HEK293 (cell line): ENCODE data around the gene LTV1.

Experiments used
- CTCF ChIA-PET: fragments of 350-600 bp; formaldehyde crosslinking; extraction: SDS; loops from one replicate; lab custom pipeline; 2021; ENCODE audit warnings: antibody characterized with exemption; lab: Yijun Ruan, JAX
- POLR2A ChIA-PET: fragments of 300-600 bp; formaldehyde crosslinking; extraction: SDS; loops from one replicate; lab custom pipeline; 2020; ENCODE audit warnings: antibody characterized with exemption, inconsistent platforms; lab: Yijun Ruan, JAX
- H3K27ac ChIP-seq: fragments of 200-500 bp; sonication (Bioruptor generic); 2 replicates; pipeline ENCODE4 v1.5.1; 2014; ENCODE audit warnings: low read depth, low read length, control low read depth, inconsistent platforms; ENCODE audit errors: extremely low read depth
- H3K36me3 ChIP-seq, 2 experiments: fragments of 200-500 bp in 1 of 2; sonication (Bioruptor generic) in 1 of 2; 1 replicate in 1 of 2; 2 replicates in 1 of 2; pipeline ENCODE4 v1.5.1; 2014 to 2017; ENCODE audit warnings: inconsistent platforms in 2 of 2, low read length in 2 of 2; ENCODE audit not compliant: control insufficient read depth in 2 of 2, insufficient read depth in 1 of 2
- H3K4me1 ChIP-seq: fragments of 200-500 bp; sonication (Bioruptor generic); 2 replicates; pipeline ENCODE4 v1.5.1; 2014; ENCODE audit warnings: mild to moderate bottlenecking, low read length, inconsistent platforms; ENCODE audit not compliant: control insufficient read depth, insufficient read depth
- H3K4me3 ChIP-seq: 2 replicates; pipeline ENCODE4 v1.5.1; 2011; ENCODE audit warnings: low read depth, mild to moderate bottlenecking, control low read depth, low read length, moderate library complexity
- H3K9me3 ChIP-seq: fragments of 200-500 bp; sonication (Bioruptor generic); 2 replicates; pipeline ENCODE4 v1.5.1; 2014; ENCODE audit warnings: low read depth, low read length, inconsistent platforms; ENCODE audit not compliant: control insufficient read depth, insufficient read depth
- EGR2 ChIP-seq: fragments of 450-650 bp; formaldehyde crosslinking; IDR thresholded peaks from 2 replicates; pipeline ENCODE4 v1.5.1; 2016; ENCODE audit warnings: low read depth, missing biosample characterization, missing genetic modification characterization
- HOXD13 ChIP-seq: sonication (generic); formaldehyde crosslinking; IDR thresholded peaks from 2 replicates; pipeline ENCODE4 v1.8.0; 2022; ENCODE audit warnings: missing genetic modification reagents, borderline replicate concordance
- ZBTB1 ChIP-seq: fragments of 450-650 bp; formaldehyde crosslinking; IDR thresholded peaks from 2 replicates; pipeline ENCODE4 v1.5.1; 2016; ENCODE audit warnings: missing biosample characterization, missing genetic modification characterization
- ZNF2 ChIP-seq: fragments of 450-650 bp; formaldehyde crosslinking; IDR thresholded peaks from 2 replicates; pipeline ENCODE4 v1.5.1; 2016; ENCODE audit warnings: missing biosample characterization, missing genetic modification characterization
- ZNF629 ChIP-seq: fragments of 450-650 bp; formaldehyde crosslinking; IDR thresholded peaks from 2 replicates; pipeline ENCODE4 v1.5.1; 2017; ENCODE audit warnings: missing biosample characterization, missing genetic modification characterization
- TF ChIP-seq, protein P1 (sequence below): fragments of 450-650 bp; formaldehyde crosslinking; IDR thresholded peaks from 2 replicates; pipeline ENCODE4 v1.5.1; 2016; ENCODE audit warnings: missing biosample characterization, missing genetic modification characterization
- TF ChIP-seq, protein P2 (sequence below): fragments of 450-650 bp; formaldehyde crosslinking; IDR thresholded peaks from 2 replicates; pipeline ENCODE4 v1.5.1; 2017; ENCODE audit warnings: missing biosample characterization, missing genetic modification characterization
- TF ChIP-seq, protein P3 (sequence below): fragments of 450-650 bp; formaldehyde crosslinking; IDR thresholded peaks from 2 replicates; pipeline ENCODE4 v1.5.1; 2016; ENCODE audit warnings: missing biosample characterization, missing genetic modification characterization
- TF ChIP-seq, protein P4 (sequence below): fragments of 450-650 bp; formaldehyde crosslinking; IDR thresholded peaks from 2 replicates; pipeline ENCODE4 v1.5.1; 2016; ENCODE audit warnings: missing biosample characterization, missing genetic modification characterization, borderline replicate concordance
- TF ChIP-seq, protein P5 (sequence below): fragments of 450-650 bp; formaldehyde crosslinking; IDR thresholded peaks from 2 replicates; pipeline ENCODE4 v1.5.1; 2016; ENCODE audit warnings: missing biosample characterization, missing genetic modification characterization

LTV1 gene

DNA sequence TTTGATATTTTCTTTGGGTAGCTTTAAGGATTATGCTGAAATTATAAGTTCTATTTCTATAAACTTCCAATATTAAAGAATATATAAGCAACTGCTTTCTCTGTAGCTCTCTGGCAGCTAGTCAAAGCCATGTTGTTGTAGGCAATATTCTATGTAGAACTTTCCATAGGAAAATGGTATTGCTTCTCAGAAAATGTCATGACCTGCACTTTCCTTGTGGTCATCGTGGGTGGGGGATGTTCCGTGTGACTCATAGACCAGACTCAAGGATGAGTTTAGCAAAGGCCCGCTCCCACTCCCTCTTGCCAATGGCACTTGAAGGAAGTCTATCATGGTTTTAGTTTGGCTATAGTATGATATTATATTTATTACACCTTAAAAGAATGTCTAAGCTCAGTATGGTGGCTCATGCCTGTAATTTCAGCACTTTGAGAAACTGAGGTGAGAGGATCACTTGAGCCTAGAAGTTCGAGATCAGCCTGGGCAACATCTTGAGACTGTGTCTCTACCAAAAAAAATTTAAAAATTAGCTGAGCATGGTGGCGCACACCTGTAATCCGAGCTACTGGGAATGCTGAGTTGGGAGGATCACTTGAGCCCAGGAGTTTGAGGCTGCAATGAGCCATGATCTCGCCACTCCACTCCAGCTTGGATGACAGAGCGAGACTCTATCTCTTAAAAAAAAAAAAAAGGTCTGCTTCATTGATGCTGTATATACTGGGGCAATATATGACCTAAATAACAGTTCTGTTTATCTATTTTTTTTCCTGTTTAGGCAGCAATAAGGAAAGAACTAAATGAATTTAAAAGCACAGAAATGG is 36.6 kb upstream of the LTV1 start:
- Histone ChIP-seq H3K4me3 (no peak overlapping the region), H3K4me1 (no peaks in the 10 kb centered on the region)

DNA sequence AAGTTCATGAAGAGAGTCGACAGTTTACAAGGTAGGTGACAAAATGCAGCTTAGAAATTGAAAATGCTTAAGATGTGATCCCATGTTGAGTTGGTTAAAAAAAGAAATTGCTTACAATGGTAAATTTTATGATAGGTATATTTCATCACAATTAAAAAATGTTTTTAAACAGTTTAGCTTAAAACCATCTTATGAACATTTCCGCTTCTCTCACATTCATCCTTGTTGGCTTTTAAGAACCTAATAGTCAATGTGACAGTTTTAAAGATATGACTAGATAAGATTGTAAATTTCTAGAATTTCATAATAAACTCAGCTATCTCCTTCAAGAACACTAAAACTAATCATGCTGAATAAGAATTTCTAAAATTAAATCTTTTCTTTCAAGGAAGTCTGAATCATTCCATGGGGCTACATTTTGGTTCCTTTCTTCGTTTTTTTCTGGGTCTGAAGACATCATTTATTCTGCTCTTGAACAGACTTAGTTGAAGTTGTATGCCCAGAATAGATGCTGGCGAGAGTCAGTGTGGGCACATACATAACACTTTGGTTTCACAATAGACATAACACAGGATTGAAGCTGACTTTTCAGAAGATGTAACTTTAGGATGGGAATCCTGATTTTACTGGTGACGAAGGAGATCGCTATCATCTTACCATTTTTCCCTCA is 35.9 kb upstream of the LTV1 start:
- H3K9me3 ChIP-seq, result no peaks in the 10 kb centered on the region
- H3K36me3 ChIP-seq, result peaks cover 5% of the 10 kb centered on the region in 2 experiments; a peak in 2 of 3 replicates
- ChIA-PET POLR2A (interaction anchor here (1.4 kb wide), 1 partner anchor 36 kb away, joined by 4 read pairs; the partner anchor contains the start of gene LTV1), CTCF (interaction anchor here (1.1 kb wide), 1 partner anchor 43 kb away, joined by 5 read pairs; no protein-coding TSS in a partner anchor)
- no peaks in the 10 kb centered on the region for H3K4me1 ChIP-seq
- H3K27ac ChIP-seq, result no peak overlapping the region
- TF ChIP-seq, protein P1, sequence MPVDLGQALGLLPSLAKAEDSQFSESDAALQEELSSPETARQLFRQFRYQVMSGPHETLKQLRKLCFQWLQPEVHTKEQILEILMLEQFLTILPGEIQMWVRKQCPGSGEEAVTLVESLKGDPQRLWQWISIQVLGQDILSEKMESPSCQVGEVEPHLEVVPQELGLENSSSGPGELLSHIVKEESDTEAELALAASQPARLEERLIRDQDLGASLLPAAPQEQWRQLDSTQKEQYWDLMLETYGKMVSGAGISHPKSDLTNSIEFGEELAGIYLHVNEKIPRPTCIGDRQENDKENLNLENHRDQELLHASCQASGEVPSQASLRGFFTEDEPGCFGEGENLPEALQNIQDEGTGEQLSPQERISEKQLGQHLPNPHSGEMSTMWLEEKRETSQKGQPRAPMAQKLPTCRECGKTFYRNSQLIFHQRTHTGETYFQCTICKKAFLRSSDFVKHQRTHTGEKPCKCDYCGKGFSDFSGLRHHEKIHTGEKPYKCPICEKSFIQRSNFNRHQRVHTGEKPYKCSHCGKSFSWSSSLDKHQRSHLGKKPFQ, result no peak
- TF ChIP-seq, protein P2, sequence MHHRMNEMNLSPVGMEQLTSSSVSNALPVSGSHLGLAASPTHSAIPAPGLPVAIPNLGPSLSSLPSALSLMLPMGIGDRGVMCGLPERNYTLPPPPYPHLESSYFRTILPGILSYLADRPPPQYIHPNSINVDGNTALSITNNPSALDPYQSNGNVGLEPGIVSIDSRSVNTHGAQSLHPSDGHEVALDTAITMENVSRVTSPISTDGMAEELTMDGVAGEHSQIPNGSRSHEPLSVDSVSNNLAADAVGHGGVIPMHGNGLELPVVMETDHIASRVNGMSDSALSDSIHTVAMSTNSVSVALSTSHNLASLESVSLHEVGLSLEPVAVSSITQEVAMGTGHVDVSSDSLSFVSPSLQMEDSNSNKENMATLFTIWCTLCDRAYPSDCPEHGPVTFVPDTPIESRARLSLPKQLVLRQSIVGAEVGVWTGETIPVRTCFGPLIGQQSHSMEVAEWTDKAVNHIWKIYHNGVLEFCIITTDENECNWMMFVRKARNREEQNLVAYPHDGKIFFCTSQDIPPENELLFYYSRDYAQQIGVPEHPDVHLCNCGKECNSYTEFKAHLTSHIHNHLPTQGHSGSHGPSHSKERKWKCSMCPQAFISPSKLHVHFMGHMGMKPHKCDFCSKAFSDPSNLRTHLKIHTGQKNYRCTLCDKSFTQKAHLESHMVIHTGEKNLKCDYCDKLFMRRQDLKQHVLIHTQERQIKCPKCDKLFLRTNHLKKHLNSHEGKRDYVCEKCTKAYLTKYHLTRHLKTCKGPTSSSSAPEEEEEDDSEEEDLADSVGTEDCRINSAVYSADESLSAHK, result no peak
- TF ChIP-seq ZNF2 (no peak), HOXD13 (CRISPR knock-in tag) (no peak), ZNF629 (tag by site-specific recombination) (no peak), ZBTB1 (tag by site-specific recombination) (no peak)
- TF ChIP-seq, protein P3, sequence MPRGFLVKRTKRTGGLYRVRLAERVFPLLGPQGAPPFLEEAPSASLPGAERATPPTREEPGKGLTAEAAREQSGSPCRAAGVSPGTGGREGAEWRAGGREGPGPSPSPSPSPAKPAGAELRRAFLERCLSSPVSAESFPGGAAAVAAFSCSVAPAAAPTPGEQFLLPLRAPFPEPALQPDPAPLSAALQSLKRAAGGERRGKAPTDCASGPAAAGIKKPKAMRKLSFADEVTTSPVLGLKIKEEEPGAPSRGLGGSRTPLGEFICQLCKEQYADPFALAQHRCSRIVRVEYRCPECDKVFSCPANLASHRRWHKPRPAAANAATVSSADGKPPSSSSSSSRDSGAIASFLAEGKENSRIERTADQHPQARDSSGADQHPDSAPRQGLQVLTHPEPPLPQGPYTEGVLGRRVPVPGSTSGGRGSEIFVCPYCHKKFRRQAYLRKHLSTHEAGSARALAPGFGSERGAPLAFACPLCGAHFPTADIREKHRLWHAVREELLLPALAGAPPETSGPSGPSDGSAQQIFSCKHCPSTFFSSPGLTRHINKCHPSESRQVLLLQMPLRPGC (tag by site-specific recombination), result no peak
- TF ChIP-seq, protein P4, sequence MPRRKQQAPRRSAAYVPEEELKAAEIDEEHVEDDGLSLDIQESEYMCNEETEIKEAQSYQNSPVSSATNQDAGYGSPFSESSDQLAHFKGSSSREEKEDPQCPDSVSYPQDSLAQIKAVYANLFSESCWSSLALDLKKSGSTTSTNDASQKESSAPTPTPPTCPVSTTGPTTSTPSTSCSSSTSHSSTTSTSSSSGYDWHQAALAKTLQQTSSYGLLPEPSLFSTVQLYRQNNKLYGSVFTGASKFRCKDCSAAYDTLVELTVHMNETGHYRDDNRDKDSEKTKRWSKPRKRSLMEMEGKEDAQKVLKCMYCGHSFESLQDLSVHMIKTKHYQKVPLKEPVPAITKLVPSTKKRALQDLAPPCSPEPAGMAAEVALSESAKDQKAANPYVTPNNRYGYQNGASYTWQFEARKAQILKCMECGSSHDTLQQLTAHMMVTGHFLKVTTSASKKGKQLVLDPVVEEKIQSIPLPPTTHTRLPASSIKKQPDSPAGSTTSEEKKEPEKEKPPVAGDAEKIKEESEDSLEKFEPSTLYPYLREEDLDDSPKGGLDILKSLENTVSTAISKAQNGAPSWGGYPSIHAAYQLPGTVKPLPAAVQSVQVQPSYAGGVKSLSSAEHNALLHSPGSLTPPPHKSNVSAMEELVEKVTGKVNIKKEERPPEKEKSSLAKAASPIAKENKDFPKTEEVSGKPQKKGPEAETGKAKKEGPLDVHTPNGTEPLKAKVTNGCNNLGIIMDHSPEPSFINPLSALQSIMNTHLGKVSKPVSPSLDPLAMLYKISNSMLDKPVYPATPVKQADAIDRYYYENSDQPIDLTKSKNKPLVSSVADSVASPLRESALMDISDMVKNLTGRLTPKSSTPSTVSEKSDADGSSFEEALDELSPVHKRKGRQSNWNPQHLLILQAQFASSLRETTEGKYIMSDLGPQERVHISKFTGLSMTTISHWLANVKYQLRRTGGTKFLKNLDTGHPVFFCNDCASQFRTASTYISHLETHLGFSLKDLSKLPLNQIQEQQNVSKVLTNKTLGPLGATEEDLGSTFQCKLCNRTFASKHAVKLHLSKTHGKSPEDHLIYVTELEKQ, result no peak
- TF ChIP-seq, all 188 proteins: peak for 0
- no peak overlapping the region for H3K4me3 ChIP-seq

More for the DNA sequence above, 36.6 kb upstream of the LTV1 start:
- ChIA-PET CTCF (interaction anchor here (1.1 kb wide), 1 partner anchor 42 kb away, joined by 5 read pairs; no protein-coding TSS in a partner anchor), POLR2A (interaction anchor here (1.4 kb wide), 1 partner anchor 37 kb away, joined by 4 read pairs; the partner anchor contains the start of gene LTV1)
- Histone ChIP-seq H3K27ac (no peak overlapping the region), H3K36me3 (peaks cover 7 to 11% of the 10 kb centered on the region in 2 experiments; a peak in 2 of 3 replicates)
- 0 out of 2 replicates have a peak, but pooled peaks have one; percentile 20 for TF ChIP-seq EGR2 (tag by site-specific recombination)
- TF ChIP-seq, protein P5, sequence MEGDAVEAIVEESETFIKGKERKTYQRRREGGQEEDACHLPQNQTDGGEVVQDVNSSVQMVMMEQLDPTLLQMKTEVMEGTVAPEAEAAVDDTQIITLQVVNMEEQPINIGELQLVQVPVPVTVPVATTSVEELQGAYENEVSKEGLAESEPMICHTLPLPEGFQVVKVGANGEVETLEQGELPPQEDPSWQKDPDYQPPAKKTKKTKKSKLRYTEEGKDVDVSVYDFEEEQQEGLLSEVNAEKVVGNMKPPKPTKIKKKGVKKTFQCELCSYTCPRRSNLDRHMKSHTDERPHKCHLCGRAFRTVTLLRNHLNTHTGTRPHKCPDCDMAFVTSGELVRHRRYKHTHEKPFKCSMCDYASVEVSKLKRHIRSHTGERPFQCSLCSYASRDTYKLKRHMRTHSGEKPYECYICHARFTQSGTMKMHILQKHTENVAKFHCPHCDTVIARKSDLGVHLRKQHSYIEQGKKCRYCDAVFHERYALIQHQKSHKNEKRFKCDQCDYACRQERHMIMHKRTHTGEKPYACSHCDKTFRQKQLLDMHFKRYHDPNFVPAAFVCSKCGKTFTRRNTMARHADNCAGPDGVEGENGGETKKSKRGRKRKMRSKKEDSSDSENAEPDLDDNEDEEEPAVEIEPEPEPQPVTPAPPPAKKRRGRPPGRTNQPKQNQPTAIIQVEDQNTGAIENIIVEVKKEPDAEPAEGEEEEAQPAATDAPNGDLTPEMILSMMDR, result no peak
- TF ChIP-seq, all 188 proteins: peak for 1
- H3K9me3 ChIP-seq, result no peaks in the 10 kb centered on the region
